T-helper 2 cell treated with Interferon-gamma antibody and Interleukin-4, amounts not matched to agents 100 ng/mL and 5 ng/mL, for 36 hours (primary cell): ENCODE results near the gene PTPRM. TPM values are rescaled to one million over a fixed set of nuclear protein-coding genes. Genes with fewer than 3 reads are reported as not detected.

Experiments used
- intact Hi-C: fragments of 100-400 bp; cut with micrococcal nuclease; formaldehyde crosslinking; loops from one replicate; pipeline ENCODE4 v1.15.1; 2023
- total RNA-seq: library from RNA; stranded (reverse); gene quantifications from 2 replicates; pipeline ENCODE4 v1.2.3, GENCODE V29; 2022

Gene PTPRM
- total RNA-seq, 1 donor from 2014 or later = 6.9 TPM

DNA sequence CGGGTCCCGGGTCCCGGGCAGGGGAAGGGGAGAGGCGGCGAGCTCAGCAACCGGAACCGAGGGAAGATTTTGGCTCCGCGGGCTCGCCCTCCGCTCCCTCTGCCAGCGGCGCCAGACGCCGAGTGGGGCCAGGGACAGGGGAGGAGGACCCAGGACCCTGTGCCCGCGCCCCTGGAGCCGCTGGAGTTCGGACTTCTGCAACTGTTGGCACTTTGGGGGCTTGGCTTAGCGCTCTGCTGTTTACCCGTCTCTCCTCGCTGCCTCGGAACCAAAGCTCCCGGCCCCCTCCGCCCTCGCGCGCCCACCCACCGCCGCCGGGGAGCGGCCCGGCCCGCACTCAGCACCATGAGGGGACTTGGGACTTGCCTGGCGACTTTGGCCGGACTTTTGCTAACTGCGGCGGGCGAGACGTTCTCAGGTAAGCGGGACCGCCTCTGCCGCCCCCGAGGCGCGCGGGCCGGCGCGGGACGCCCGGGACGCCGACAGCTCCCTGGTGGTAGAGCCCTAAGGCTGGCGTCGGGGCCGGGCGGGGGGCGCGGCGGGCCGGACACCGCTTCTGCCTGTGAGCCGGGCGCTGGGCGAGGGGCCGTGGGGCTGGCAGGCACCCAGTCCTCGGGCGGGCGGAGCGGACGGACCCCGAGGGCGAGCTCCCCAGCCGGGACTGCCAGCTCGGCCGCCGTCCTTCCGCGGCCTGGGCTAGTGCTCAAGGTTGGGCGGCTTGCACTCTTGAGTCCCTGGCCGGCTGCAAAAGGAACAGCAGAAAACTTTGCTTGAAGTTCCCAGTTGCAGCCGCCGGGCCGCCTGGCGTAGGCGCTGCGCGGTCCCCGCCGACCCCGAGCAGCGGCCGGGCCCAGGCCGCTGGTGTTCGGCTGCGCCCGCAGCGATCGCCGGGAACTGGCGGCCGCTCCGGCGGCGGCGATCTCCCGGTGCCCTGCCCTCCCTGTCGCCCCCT is 634 bp downstream of the PTPRM start:
- intact Hi-C loops = no loop called here

DNA sequence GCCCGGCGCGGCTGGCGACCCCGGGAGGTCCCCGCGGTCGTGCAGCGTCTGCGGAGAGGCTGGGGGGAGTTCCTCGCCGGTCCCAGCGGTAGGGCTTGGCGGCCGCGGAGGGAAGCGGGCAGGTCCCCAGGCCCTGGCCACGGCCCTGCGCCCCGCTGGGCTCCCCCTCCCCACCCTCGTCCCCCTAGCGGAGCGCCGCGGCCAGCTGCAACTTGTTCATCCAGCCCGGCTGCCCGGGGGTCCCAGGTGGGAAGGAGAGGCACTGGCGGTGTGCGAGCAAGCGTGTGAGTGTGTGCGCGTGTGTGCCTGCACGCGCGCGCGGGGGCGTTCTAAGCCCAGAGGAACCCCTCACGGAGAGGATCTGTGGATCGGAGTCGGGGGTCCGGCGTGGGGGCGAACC is 1.3 kb downstream of the PTPRM start:
- intact Hi-C loops = no loop called here

DNA sequence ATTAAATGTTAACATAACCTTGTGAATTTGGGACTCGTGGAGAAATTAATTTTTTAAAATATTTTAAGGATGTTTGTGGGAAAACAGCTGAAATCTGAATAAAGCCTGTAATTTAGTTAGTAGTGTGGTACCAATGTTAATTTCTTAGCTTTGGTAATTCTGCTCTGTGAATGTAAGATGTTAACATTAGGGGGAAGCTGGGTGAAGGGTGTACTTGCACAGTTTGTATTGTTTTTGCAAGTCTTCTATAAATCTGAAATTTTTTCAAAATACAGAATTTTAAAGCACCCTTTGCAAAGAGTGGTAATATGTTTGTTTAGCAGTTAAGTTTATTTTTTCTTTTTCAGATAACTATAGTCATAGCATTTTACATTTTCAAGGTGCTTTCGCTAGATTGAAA is 4.5 kb downstream of the PTPRM start:
- intact Hi-C loops = no loop called here

DNA sequence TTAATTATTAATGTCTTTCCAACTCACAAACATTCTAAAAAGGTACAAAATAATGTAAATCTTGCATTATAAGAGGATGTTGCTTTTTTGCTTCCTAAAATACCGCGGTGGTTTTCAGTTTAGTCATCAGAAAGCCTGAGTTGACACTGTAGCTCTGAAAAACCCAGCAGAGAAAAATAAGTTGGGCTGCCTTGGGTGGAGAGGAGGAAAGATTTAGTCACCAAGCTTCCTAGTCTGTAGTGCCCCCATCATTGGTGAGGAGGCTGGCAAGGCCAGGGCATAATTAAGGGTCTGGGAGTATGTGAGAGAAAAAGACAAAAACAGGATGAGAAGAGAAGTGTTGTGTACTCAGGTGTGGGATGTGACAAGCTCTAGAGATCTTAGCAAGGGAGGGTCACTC is 5.7 kb downstream of the PTPRM start:
- intact Hi-C loops = no loop called here

DNA sequence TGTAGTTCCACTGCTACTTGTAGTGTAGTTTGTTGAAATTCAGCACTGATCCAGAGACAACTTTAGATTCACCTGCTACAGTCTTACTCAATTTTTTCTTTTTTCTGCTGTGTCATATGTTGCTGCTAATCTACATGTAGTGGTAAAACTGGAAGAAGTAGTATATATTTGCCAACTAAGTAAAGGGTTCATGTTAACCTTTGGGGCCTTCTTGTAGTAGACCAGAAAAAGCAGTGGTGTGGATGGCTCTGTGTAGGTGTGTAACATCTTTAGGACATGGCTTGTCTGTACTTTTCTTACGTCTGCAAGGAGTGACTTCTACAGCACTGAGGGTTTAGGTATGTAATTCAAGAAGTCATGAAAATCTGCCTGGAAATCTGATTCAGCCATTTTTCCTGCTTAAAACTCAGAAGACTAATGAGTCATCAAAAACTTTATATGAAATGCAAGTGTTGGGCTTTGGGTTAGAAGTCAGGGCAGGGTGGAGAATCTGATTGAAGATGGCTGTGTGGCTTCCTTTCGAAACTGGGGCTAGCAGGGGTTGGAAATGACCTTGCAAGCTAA is 8.4 kb downstream of the PTPRM start:
- intact Hi-C loops = no loop called here

DNA sequence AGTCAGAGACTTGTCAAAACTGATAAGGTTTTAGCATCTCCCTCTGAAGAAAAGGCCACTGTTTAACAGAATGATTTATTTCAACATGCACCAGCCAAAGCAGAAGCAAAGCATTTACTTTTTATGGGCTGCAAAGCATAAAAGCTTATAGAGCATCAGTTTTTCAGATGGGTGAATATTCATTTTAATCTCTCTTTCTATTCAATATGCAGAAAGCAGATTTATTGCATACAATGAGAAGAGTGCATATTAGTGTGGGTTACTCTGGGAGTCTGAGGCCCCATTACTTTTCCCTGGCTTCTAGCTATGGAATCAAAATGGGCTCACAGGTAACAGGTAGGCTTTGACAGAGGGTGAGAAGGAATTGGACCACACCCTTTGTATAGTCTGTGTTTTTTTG is 9.0 kb downstream of the PTPRM start:
- intact Hi-C loops = no loop called here

DNA sequence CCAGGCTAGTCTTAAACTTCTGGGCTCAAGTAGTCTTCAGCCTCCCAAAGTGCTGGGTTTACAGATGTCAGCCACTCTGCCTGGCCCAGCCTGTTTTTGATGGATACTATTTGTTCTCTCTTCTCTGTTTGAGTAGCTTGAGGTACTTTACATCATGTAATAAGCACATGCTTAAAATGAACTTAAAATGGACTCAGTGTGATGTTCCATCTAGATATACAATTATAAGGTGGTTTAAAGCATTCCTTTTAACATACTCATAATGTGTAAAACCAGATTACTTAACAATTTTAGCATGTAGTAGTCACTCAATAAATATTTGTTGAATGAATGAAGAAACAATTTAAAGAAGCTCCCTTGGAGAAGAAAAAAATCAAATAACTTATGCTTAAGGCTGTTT is 9.6 kb downstream of the PTPRM start:
- intact Hi-C loops = no loop called here

GRCh38 chr18:7577706-7578105 is 10.6 kb downstream of the PTPRM start:
- intact Hi-C loops = no loop called here

- intact Hi-C loops = no loop called here
Measured at GRCh38 chr18:7579176-7579917, 12.2 kb downstream of the PTPRM start.

GRCh38 chr18:7579918-7580542 is 12.9 kb downstream of the PTPRM start:
- intact Hi-C loops = no loop called here

GRCh38 chr18:7584646-7585275 is 17.6 kb downstream of the PTPRM start:
- intact Hi-C loops = no loop called here

- intact Hi-C loops = no loop called here
Measured at GRCh38 chr18:7585276-7585670, 18.2 kb downstream of the PTPRM start.

DNA sequence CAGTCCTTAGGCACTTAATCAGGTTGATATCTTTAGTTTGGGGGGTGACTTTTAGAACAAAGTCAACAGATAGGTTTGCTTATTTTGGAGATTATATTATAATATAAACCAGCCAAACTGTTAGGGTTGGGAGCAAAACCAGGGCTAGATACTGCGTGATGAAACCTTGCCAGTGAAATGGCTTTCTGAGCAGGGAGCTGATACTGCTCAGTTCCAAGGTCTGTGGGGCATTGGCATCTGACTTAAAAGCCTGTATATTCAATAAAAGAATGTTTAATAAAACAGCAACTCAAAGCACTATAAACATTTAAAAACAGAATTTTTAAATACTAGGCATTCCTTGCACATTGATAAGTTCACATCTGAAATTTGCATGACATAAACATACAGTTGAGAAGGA is 19.3 kb downstream of the PTPRM start:
- intact Hi-C loops = no loop called here

DNA sequence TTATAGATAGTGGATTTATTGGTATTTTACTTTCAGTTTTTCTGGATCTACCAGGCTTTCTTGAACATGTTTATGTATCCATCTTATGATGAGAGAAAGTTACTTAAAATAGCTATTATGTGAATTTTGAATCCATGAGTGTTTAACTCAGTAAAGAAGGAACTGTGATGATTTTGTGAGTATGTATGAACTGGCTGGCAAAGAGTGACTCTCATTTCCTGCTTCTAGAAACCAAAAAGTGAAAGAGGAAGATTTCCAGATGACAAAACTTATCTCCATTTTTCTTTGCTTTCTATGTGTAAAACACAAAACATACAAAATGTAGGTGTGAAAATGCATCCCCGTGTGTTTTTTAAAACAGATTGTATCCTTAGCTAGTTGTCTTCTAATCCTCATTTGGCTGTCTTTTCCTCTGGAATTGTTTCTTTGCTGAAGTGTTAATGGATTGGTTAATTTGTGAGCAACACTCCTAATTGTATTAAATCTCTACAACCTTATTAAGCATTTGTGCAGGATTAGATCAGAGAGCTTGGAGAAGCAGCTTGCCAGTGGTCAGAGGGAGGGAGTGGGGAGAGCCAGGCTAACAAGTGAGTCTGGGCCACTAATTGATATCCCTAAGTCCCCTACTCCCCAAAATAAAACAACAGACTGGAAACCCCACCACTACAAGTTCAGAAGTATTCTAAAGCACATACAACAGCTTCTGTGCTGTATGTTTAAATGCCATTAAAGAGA is 23.9 kb downstream of the PTPRM start:
- intact Hi-C loops = no loop called here

DNA sequence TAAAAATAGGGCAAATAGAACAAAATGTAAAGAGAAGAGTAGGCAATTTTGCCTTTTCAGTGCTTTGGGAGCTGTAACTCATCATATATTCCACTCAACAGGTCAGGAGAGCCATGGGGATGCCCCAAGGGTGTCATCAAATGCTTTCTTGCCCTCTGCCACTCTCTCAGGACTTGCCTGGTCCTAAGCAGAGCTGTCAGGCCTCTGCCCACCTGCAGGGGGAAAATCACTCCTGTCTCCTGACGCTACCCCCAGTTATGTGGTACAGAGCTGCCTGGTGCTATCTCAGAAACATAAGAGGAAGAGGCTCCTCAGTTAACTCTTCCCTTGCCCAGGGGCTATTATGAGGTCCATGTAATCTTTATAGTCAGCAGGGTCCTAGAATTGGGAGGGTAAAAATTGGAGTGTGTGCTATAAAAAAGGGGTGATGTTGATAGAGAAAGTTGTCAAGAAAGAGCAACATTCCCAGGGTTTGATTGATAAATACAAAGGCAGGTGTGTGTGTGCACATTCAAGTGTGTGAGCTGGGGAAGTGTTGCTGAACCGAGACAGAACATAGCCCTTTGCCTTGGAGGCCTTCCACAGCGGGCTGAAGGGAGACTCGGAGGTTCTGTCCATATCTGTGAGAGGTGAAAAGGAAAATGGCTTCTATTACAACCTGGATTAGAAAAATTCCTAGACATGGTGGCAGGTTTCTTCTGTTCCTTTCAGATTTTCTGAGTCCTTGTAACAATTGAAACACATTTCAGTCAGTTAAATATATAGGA is 25.4 kb downstream of the PTPRM start:
- intact Hi-C loops = no loop called here

GRCh38 chr18:7593218-7593819 is 26.2 kb downstream of the PTPRM start:
- intact Hi-C loops = no loop called here

DNA sequence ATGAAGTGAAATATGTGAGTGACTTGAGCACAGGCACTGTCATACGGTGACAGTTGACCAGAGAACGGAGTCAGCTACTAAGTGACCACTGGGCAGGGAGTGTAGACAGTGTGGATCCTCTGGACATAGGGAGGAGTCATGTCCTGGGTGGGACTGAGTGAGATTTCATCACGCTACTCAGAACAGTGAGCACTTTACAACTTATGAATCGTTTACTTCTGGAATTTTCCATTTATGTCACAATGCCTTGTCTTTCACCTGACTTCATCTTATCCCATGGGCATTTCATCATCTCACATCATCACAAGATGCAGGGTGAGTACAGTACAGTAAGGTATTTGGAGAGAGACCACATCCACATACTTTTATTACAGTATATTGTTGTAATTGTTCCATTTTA is 29.0 kb downstream of the PTPRM start:
- intact Hi-C loops = no loop called here

DNA sequence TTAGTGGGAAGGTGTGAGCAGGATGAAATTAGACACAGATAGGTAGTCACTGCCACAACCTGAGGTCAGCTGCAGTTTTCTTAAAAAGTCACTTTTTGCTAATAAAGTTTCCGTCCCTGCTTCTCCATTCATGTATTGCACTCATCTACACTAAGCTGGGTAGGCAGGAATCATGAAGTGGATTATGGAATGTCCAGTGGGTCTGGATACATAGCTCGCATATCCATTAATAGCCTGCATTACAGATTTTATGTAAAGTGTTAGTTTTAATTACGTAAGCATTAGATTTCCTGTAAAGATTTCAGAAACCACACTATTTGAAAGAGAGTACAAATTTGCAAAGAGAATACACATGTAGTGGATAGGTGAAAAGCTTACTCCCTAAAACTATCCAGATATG is 30.4 kb downstream of the PTPRM start:
- intact Hi-C loops = no loop called here
